OCI-LY3 (cell line): ENCODE data around the gene CAMK2D.

Source experiments
- EZH2phosphoT487 ChIP-seq: fragments of 200-600 bp; shearing (Covaris generic); IDR thresholded peaks from 2 replicates; pipeline ENCODE4 v1.6.1; 2018; ENCODE audit warnings: antibody characterized with exemption, mixed run types, low read depth
- TF ChIP-seq, protein P1 (sequence below): fragments of 200-600, 300-600 bp; sonication (generic); IDR thresholded peaks from 2 replicates; pipeline ENCODE4 v1.5.1; 2014; ENCODE audit warnings: antibody characterized with exemption, low read length, low read depth

DNA sequence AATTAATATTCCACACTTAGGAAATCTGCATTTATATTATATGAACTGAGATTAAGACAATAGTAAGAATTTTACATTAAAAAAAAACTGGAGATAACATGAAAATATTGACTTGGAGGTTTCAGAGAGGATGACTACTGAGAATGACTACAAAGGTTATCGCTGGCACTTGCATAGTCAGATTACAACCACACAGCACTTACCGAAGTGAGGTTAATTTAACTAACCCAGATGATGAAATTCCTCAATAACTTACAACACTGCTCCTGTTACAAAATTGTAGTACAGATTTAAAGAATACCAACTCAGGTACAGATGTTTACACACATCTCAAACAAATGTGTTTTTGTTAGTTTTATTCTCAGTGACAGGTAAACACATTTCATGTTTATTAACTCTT, 283.5 kb downstream of the CAMK2D start:
- TF ChIP-seq, protein P1, sequence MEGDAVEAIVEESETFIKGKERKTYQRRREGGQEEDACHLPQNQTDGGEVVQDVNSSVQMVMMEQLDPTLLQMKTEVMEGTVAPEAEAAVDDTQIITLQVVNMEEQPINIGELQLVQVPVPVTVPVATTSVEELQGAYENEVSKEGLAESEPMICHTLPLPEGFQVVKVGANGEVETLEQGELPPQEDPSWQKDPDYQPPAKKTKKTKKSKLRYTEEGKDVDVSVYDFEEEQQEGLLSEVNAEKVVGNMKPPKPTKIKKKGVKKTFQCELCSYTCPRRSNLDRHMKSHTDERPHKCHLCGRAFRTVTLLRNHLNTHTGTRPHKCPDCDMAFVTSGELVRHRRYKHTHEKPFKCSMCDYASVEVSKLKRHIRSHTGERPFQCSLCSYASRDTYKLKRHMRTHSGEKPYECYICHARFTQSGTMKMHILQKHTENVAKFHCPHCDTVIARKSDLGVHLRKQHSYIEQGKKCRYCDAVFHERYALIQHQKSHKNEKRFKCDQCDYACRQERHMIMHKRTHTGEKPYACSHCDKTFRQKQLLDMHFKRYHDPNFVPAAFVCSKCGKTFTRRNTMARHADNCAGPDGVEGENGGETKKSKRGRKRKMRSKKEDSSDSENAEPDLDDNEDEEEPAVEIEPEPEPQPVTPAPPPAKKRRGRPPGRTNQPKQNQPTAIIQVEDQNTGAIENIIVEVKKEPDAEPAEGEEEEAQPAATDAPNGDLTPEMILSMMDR, result no peak
- TF ChIP-seq EZH2phosphoT487, result no peak
